ENCODE results near the gene THRA. TPM values are rescaled to one million over a fixed set of nuclear protein-coding genes. Genes with fewer than 3 reads are reported as not detected.
"Not testable (repeated sequence)": the region's sequence is repeated elsewhere in the genome, so short reads cannot be mapped to it uniquely, and the experiment has no call there.

The THRA gene
- total RNA-seq, 1 donor from 2014 or later = 17.6 TPM

DNA sequence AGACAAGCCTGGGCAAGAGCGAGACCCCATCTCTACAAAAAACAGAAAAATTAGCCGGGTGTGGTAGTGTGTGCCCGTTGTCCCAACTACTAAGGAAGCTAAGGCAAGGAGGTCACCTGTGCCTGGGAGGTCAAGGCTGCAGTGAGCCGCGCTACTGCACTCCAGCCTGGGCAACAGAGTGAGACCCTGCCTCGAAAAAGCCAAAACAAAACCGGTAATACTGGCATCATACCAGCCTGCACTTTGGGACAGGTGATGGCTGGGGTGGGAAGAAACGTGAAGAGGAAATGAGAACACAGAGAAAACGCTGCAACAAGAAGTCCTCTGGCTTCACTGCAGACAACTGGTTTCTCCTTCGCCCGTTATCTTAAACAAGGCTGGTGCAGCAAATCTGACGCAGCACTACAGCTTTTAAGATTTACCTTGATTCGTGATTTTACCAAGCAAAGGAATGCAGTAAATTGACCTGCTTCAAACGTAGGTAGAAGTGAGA lies 76.8 kb downstream of the THRA start:
- peaks cover 17% of the 10 kb centered on the region for H3K4me1 Mint-ChIP-seq (ENCODE audit: low read depth, unreplicated experiment)
- peaks cover 9% of the 10 kb centered on the region for H3K27me3 Mint-ChIP-seq (ENCODE audit: unreplicated experiment)
- peaks cover 7% of the 10 kb centered on the region for H3K36me3 Mint-ChIP-seq (ENCODE audit: unreplicated experiment)
- H3K9me3 Mint-ChIP-seq (ENCODE audit: unreplicated experiment) = peaks cover 13% of the 10 kb centered on the region
- peak overlapping the region; percentile 99 for H3K27ac Mint-ChIP-seq (ENCODE audit: unreplicated experiment)
- H3K4me3 Mint-ChIP-seq (ENCODE audit: unreplicated experiment) = peak overlapping the region; percentile 98
- DNase-seq = no peak
- TF ChIP-seq CTCF (IDR thresholded peaks at IDR 0.05; ENCODE audit: partially characterized antibody, unreplicated experiment) = no peak

DNA sequence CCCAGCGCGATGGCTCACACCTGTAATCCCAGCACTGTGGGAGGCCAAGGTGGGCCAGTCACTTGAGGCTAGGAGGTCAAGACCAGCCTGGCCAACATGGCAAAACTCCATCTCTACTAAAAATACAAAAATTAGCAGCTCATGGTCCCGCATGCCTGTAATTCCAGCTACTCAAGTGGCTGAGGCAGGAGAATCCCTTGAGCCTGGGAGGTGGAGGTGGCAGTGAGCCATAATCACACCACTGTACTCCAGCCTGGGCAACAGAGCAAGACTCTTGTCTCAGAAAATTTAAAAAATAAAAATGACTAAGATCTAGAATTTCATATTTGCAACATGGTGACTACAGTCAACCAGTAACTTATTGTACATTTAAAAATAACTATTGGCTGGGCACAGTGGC lies 80.4 kb downstream of the THRA start:
- not testable (repeated sequence) for H3K27ac Mint-ChIP-seq (ENCODE audit: unreplicated experiment); H3K4me3 Mint-ChIP-seq (ENCODE audit: unreplicated experiment); H3K27me3 Mint-ChIP-seq (ENCODE audit: unreplicated experiment); H3K36me3 Mint-ChIP-seq (ENCODE audit: unreplicated experiment); DNase-seq
- Mint-ChIP-seq H3K4me1 (ENCODE audit: low read depth, unreplicated experiment) (peaks cover 17% of the 10 kb centered on the region), H3K9me3 (ENCODE audit: unreplicated experiment) (peaks cover 13% of the 10 kb centered on the region)

Small RNAs within 50 kb of the gene (microRNA-seq; reads per million reads assigned to microRNA genes)
- gene MIR6884 (ENCODE audit: unreplicated experiment) = 2.1 reads per million, percentile 13 among the genes with 10 or more reads in this experiment

Other genes with a start within 250 kb of the THRA start
- gene IKZF3, start 198.7 kb upstream of the THRA start, total RNA-seq (ENCODE audit: unreplicated experiment) = not detected
- gene ZPBP2, start 194.8 kb upstream of the THRA start, total RNA-seq (ENCODE audit: unreplicated experiment) = not detected
- 28.5 TPM for gene GSDMB, start 144.3 kb upstream of the THRA start, total RNA-seq (ENCODE audit: unreplicated experiment)
- 70.9 TPM for gene ORMDL3, start 135.4 kb upstream of the THRA start, total RNA-seq (ENCODE audit: unreplicated experiment)
- gene LRRC3C, start 135.2 kb upstream of the THRA start, total RNA-seq (ENCODE audit: unreplicated experiment) = not detected
- not detected for gene GSDMA, start 100.0 kb upstream of the THRA start, total RNA-seq (ENCODE audit: unreplicated experiment)
- gene PSMD3, start 82.2 kb upstream of the THRA start, total RNA-seq (ENCODE audit: unreplicated experiment) = 113 TPM
- not detected for gene CSF3, start 47.5 kb upstream of the THRA start, total RNA-seq (ENCODE audit: unreplicated experiment)
- gene MED24, start 8.6 kb upstream of the THRA start, total RNA-seq (ENCODE audit: unreplicated experiment) = 172 TPM
- gene NR1D1, start 37.6 kb downstream of the THRA start, total RNA-seq (ENCODE audit: unreplicated experiment) = 1.3 TPM
- gene MSL1, start 59.0 kb downstream of the THRA start, total RNA-seq (ENCODE audit: unreplicated experiment) = 110 TPM
- 145 TPM for gene CASC3, start 77.6 kb downstream of the THRA start, total RNA-seq (ENCODE audit: unreplicated experiment)
- 25.3 TPM for gene RAPGEFL1, start 114.5 kb downstream of the THRA start, total RNA-seq (ENCODE audit: unreplicated experiment)
- gene WIPF2, start 156.3 kb downstream of the THRA start, total RNA-seq (ENCODE audit: unreplicated experiment) = 25.4 TPM
- gene CDC6, start 224.9 kb downstream of the THRA start, total RNA-seq (ENCODE audit: unreplicated experiment) = 4.7 TPM
- 26.2 TPM for gene RARA, start 246.2 kb downstream of the THRA start, total RNA-seq (ENCODE audit: unreplicated experiment)

All from glutamatergic neuron (in vitro differentiated cells).